Stimulated activated CD4-positive, alpha-beta T cell treated with anti-CD3 and anti-CD28 coated beads, Interleukin-4, amount 100 ng/mL, for 48 hours (primary cell): Measurements from ENCODE around the gene FGD5.

ENCODE experiments used
- DNase-seq, 2 donors: peaks; one replicate each; pipeline ENCODE4 v3.0.0-alpha.2; 2020; ENCODE audit warnings: low read depth in 2 of 2

FGD5 gene

GRCh38 chr3:14852717-14853116 lies 34.0 kb downstream of the FGD5 start:
- DNase-seq, result no peak

GRCh38 chr3:14853271-14853951 lies 34.6 kb downstream of the FGD5 start:
- no peak for DNase-seq

- DNase-seq, result no peak
Observed at GRCh38 chr3:14857506-14857905, 38.7 kb downstream of the FGD5 start.

DNA sequence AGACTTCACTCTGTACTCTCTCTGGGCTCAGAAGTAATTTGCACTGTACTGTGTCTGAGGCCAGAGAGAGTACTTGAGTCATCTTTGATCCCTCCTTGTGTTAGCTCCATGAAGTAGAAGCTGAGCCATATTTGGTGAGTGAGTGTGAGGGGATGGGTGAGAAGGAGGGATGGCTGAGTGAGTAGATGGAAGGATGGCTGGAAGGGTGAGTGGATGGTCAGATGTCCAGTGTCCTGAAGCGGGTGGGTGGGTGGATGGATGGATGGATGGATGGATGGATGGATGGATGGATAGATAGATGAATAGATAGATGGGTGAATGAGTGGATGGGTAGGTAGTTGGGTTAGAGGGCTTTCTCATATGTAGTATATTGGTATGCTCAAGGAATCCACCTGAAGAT lies 39.3 kb downstream of the FGD5 start:
- DNase-seq, result no peak

- no peak for DNase-seq
Observed at GRCh38 chr3:14859880-14860279, 41.1 kb downstream of the FGD5 start.

DNA sequence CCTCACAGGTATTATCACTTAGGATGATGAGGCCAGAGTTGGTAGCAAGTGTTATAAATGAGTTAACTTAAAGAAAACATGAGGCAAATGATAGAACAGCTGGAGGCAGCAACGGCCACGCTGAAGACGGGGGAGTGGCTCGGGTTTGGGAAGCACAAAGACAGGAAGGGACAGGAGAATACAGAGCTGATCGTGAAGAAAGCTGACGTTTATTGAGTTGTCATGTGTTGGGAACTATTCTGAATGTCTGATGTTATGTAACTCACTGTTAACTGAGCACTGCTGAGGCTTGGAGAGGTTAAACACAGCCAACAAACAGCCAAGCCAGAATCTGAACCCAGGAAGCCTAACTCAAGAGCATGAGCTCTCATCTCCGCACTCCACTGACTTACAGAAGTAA lies 42.3 kb downstream of the FGD5 start:
- DNase-seq, result no peak

GRCh38 chr3:14861446-14862302 lies 42.9 kb downstream of the FGD5 start:
- no peak for DNase-seq

- DNase-seq, result no peak
Observed at GRCh38 chr3:14862303-14862660, 43.5 kb downstream of the FGD5 start.

DNA sequence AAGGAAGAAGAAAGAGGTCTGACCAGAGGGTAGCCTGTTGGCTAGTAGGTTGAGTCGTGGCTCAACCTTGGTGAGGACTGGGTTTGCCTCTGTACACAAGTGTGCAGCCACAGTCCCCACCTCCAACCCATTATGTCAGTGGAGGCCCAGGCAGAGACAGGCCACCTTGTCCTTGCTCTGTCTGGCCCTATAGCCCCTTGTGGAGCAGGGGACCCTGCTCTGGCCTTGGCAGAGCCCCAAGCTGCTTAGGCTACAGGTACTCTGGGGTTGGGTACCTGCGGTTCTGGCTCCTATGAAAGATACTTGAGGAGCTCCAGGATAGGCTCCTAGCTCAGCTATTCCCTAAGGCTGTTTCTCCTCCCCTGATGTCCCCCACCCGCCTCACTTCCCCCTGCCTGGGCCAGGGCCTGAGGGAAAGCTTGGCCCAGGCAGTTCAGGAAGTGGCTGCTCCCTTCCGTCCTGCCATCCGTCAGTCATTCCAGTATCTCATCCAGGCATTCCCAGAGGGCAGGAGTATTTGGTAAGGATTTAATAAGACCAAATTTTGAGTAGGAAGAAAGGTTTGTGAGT lies 44.0 kb downstream of the FGD5 start:
- DNase-seq, result no peak

DNA sequence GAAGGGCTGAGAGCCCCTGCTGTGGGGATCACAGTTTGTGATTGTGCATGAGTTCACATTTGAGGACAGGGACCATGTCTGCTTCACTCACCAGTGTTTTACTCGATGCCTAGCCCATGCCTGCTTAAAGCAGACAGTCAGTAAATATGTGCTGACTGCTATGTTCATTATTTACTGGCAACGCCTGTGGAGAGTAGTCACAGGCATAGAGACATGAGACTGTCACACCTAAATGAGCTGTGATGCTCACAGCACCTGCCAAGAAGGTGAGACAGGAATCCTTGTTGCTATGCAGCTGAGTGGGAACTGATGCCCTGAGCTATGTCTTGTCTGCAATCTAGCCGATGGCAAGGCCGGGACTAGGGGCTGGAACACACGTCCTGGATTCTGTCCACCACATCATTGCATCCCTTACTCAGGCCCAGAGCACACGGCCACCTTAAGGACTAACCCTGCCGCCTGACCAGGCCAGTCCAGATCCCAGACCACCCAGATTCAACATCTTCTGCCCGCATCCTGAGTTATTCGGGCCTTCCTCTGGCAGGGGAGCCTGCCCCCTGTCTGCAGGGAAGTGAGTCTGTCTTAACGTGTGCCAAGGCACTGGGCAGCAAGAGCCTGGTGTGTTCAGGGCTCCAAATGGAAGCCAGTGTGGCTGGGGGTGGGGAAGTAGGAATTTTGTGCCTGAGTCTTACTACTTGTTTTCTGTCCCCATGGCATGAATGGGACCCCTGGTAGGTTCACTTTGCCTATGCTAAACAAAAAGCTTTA lies 44.8 kb downstream of the FGD5 start:
- no peak for DNase-seq

DNA sequence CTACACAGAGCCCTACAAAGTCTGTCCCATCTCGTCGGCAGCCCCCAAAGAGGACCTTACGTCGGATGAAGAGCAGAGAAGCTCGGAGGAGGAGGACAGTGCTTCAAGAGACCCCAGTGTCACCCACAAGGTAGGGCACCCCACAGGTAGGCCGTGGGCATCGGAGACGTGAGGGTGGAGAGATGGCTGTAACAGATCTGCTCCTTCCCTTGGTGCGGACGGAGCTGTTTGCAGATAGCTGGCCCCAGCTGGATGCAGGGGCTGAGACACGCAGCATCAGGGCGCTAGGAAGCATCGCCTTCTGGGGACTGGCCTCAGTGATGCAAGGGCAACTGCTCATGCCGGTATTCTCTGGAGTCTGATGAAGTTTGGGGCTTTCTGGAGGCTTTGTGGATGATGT lies 45.4 kb downstream of the FGD5 start:
- no peak for DNase-seq

GRCh38 chr3:14866627-14867026 lies 47.9 kb downstream of the FGD5 start:
- DNase-seq, result no peak

GRCh38 chr3:14867936-14868570 lies 49.3 kb downstream of the FGD5 start:
- DNase-seq, result no peak

- DNase-seq, result no peak
Observed at GRCh38 chr3:14869917-14870782, 51.4 kb downstream of the FGD5 start.

DNA sequence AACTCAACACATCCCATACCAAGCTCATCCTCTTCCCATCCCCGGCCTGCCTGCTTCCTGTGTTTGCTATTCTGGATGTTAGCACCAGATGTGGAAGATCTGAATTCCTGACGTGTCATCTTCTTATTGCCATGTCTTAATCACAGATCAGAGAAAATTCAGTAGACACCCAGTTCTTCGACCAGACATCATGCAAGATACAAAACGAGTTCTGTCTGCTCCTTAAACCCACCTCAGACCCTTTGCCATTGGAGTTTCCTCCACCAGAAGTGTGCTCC lies 52.0 kb downstream of the FGD5 start:
- DNase-seq, result no peak

- DNase-seq, result no peak
Observed at GRCh38 chr3:14871456-14872200, 52.9 kb downstream of the FGD5 start.

- DNase-seq, result no peak
Observed at GRCh38 chr3:14872706-14873105, 53.9 kb downstream of the FGD5 start.

GRCh38 chr3:14874784-14875183 lies 56.0 kb downstream of the FGD5 start:
- DNase-seq, result no peak

- DNase-seq, result no peak
Observed at GRCh38 chr3:14875411-14876175, 56.8 kb downstream of the FGD5 start.

DNA sequence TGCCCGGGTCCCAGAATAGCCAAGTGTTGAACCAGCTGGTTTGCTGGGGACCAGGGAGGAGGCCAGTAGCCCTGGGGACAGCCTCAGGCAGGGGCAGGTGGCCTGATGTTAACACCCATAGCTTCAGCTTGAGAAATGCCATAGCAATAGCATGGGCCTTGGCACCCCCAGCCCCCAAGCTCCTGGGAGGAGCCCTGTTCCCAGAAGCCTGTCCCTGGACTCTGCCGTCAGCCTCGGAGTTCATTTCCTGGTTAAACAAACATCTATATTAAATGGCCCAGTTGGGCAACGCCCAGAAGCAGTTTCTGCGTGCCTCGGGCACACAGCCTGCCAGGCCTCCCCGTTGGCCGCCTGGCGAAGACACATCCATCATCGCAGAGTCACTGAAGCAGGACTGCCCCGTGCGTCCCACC lies 58.2 kb downstream of the FGD5 start:
- DNase-seq, result no peak
